Stimulated activated CD8-positive, alpha-beta memory T cell treated with anti-CD3 and anti-CD28 coated beads, Interleukin-12 subunit alpha, Interleukin-12 subunit beta, amount 100 ng/mL, for 24 hours (primary cell): ENCODE results near the gene AQP3.
"Not testable (repeated sequence)": the region's sequence is repeated elsewhere in the genome, so short reads cannot be mapped to it uniquely, and the experiment has no call there.

Experiments used
- DNase-seq: peaks from one replicate; pipeline ENCODE4 v3.0.0-alpha.2; 2020; ENCODE audit errors: extremely low read depth

Gene AQP3

GRCh38 chr9:33414889-33415500 lies 32.4 kb downstream of the AQP3 start:
- no peak for DNase-seq

GRCh38 chr9:33414268-33414667 lies 33.1 kb downstream of the AQP3 start:
- DNase-seq: no peak

GRCh38 chr9:33408087-33408486 lies 39.3 kb downstream of the AQP3 start:
- no peak for DNase-seq

GRCh38 chr9:33407061-33407460 lies 40.3 kb downstream of the AQP3 start:
- no peak for DNase-seq

GRCh38 chr9:33404788-33405362 lies 42.5 kb downstream of the AQP3 start:
- no peak for DNase-seq

- DNase-seq: no peak
These were observed 43.2 kb downstream of the AQP3 start for GRCh38 chr9:33403941-33404787.

- not testable (repeated sequence) for DNase-seq
These were observed 45.0 kb downstream of the AQP3 start, which contains the start of gene AQP7 for GRCh38 chr9:33402371-33402770. TSS of gene AQP7 (minus strand) at chr9:33402568. CDS start at chr9:33401262, 1,306 bp downstream.

GRCh38 chr9:33401809-33402208 lies 45.6 kb downstream of the AQP3 start:
- DNase-seq: not testable (repeated sequence)

GRCh38 chr9:33399047-33399446 lies 48.3 kb downstream of the AQP3 start:
- not testable (repeated sequence) for DNase-seq

- DNase-seq: not testable (repeated sequence)
These were observed 49.6 kb downstream of the AQP3 start for GRCh38 chr9:33397801-33398200.

GRCh38 chr9:33395159-33395879 lies 52.1 kb downstream of the AQP3 start:
- not testable (repeated sequence) for DNase-seq

GRCh38 chr9:33393986-33394385 lies 53.4 kb downstream of the AQP3 start:
- not testable (repeated sequence) for DNase-seq

- DNase-seq: no peak
These were observed 53.8 kb downstream of the AQP3 start for GRCh38 chr9:33393581-33393980.

GRCh38 chr9:33392591-33393021 lies 54.8 kb downstream of the AQP3 start:
- DNase-seq: not testable (repeated sequence)
